Panc1 (cell line): ENCODE measurements around the gene SH3BP2.

Experiments used
- POLR2AphosphoS5 ChIP-seq: IDR thresholded peaks from 2 replicates; pipeline ENCODE4 v1.6.1; 2012; ENCODE audit warnings: mild to moderate bottlenecking, low read depth, low read length, moderate library complexity
- SIN3A ChIP-seq: IDR thresholded peaks from 2 replicates; pipeline ENCODE4 v1.6.1; 2012; ENCODE audit warnings: low read depth, mild to moderate bottlenecking, low read length, moderate library complexity, borderline replicate concordance; ENCODE audit not compliant: insufficient read depth
- TF ChIP-seq, protein P1 (sequence below), 2 experiments: IDR thresholded peaks; 2 replicates each; pipeline ENCODE4 v1.6.1; 2011 to 2012; ENCODE audit warnings: low read depth in 2 of 2, control low read depth in 1 of 2, low read length in 1 of 2, mild to moderate bottlenecking in 1 of 2, moderate library complexity in 1 of 2; ENCODE audit not compliant: insufficient read depth in 1 of 2
- TF ChIP-seq, protein P2 (sequence below): fragments of 450-650 bp; IDR thresholded peaks from 2 replicates; pipeline ENCODE4 v1.5.1; 2017; ENCODE audit warnings: mild to moderate bottlenecking

DNA sequence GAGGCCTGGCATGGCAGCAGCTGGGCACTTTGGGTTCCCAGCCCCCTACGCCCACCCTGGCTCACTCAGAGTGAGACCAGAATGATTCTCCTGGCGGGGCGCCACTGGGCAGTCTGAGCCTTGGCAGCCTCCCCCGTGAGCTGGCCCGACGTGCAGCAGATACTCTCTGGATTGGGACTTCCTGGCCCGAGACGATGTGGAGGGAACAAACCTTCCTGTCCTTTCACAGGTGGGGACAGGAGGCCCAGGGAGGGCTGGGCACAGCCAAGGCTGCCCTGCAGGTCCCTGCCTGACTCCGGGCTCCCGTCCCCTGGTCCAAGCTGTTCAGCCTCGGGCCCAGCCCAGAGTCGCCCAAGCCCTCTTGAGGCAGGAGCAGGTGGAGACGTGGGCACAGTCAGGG is 32.9 kb downstream of the SH3BP2 start:
- TF ChIP-seq, protein P1, sequence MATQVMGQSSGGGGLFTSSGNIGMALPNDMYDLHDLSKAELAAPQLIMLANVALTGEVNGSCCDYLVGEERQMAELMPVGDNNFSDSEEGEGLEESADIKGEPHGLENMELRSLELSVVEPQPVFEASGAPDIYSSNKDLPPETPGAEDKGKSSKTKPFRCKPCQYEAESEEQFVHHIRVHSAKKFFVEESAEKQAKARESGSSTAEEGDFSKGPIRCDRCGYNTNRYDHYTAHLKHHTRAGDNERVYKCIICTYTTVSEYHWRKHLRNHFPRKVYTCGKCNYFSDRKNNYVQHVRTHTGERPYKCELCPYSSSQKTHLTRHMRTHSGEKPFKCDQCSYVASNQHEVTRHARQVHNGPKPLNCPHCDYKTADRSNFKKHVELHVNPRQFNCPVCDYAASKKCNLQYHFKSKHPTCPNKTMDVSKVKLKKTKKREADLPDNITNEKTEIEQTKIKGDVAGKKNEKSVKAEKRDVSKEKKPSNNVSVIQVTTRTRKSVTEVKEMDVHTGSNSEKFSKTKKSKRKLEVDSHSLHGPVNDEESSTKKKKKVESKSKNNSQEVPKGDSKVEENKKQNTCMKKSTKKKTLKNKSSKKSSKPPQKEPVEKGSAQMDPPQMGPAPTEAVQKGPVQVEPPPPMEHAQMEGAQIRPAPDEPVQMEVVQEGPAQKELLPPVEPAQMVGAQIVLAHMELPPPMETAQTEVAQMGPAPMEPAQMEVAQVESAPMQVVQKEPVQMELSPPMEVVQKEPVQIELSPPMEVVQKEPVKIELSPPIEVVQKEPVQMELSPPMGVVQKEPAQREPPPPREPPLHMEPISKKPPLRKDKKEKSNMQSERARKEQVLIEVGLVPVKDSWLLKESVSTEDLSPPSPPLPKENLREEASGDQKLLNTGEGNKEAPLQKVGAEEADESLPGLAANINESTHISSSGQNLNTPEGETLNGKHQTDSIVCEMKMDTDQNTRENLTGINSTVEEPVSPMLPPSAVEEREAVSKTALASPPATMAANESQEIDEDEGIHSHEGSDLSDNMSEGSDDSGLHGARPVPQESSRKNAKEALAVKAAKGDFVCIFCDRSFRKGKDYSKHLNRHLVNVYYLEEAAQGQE (IDR thresholded peaks at IDR 0.05; ENCODE audit: insufficient read depth in 1 of 2, low read depth in 2 of 2, low read length in 1 of 2) = no peak
- TF ChIP-seq, protein P2, sequence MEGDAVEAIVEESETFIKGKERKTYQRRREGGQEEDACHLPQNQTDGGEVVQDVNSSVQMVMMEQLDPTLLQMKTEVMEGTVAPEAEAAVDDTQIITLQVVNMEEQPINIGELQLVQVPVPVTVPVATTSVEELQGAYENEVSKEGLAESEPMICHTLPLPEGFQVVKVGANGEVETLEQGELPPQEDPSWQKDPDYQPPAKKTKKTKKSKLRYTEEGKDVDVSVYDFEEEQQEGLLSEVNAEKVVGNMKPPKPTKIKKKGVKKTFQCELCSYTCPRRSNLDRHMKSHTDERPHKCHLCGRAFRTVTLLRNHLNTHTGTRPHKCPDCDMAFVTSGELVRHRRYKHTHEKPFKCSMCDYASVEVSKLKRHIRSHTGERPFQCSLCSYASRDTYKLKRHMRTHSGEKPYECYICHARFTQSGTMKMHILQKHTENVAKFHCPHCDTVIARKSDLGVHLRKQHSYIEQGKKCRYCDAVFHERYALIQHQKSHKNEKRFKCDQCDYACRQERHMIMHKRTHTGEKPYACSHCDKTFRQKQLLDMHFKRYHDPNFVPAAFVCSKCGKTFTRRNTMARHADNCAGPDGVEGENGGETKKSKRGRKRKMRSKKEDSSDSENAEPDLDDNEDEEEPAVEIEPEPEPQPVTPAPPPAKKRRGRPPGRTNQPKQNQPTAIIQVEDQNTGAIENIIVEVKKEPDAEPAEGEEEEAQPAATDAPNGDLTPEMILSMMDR = no peak
- TF ChIP-seq SIN3A = no peak
- TF ChIP-seq POLR2AphosphoS5 = no peak
